Hippocampal formation (tissue), 2 donors: ENCODE results near the gene MEAK7.
A peak's percentile ranks its signal among the peaks of the same experiment; 100 is the strongest.

ENCODE experiments used
- DNase-seq, 2 donors: peaks; one replicate each; lab custom pipeline; 2025; lab: John Stamatoyannopoulos, UW

Gene MEAK7

GRCh38 chr16:84511831-84512230 lies 7.4 kb upstream of the MEAK7 start:
- DNase-seq = no peak

GRCh38 chr16:84511180-84511800 lies 6.8 kb upstream of the MEAK7 start:
- peak; percentile 65 to 78 for DNase-seq

DNA sequence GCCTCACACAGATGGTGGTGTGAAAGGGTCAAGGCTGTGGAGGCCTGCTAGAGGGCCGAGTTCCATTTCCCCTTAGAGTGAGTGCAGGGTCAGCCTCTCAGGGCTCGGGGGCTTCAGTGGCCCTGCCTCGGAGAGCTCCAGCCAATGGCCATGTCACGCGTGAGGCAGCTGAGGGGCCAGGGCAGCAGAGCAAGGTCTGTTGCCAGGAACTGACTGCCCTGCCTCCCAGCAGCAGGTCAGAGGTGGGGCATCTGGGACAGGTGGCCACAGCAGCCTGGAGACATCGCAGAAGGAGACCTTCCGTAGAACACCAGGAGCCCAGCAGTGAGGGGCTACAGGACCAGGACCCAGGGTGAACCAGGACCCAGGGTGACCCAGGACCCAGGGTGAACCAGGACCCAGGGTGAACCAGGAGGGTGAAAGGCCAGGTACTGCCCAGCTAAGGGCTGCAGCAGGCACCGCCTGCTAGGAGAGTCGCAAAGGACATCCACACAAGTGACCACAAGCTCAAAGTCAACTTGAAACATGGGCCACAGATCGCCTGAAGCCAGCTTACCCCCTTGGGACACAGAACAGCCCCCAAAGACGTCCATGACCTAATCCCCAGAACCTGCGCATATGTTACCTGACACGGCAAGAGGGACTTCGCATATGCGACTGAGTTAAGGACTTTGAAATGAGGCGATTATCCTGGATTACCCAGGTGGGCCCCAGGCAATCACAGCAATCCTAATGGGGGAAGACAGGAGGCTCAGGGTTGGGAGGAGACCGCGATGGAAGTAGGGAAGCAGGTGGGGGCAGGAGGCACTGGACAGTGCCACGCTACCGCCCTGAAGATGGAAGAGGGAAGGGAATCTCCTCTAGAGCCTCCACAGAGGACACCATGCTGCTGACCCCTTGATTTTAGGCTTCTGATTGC lies 4.8 kb upstream of the MEAK7 start:
- no peak for DNase-seq

GRCh38 chr16:84508502-84508901 lies 4.0 kb upstream of the MEAK7 start:
- DNase-seq = no peak

DNA sequence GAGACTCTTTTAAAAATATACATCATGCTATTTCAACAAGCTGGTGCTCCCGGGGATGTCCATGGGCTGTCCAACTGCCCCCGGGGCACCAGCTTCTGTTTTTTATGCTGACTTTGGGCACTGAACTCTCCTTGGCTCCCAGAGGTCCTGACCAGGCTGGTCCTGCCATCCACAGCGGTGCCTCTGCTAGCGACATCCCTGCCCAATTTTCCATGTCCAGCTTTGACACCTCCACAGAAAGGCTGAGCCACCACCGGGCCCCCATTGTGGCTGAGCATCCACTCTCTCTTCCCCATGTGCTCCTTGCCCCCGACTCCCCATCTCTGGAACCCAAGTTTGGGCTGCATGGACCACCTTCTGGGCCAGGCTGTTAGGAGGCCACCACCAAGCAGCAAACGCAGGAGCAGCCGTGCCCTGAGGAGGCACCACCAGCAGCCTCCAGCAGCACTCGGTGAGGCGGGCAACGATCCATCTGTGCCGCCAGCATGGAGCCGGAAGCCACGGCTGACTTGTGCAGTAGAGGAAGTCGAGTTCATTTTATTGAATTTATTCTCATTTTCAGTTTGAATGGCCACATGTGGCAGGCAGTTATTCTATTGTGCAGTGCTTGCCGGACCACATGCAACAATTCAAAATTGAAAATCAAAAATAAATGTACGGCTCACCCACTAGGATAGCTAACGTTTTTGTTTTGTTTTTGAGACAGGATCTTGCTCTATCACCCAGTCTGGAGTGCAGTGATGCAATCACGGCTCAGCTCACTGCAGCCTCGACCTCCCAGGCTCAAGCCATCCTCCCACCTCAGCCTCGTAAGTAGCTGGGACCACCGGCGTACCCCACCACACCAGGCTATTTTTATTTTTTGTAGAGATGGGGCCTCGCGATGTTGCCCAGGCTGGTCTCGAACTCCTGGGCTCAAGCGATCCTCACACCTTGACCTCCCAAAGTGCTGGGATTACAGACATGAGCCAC lies 2.8 kb upstream of the MEAK7 start:
- no peak for DNase-seq

- no peak for DNase-seq
These were observed 1.1 kb upstream of the MEAK7 start for GRCh38 chr16:84505249-84506187.

GRCh38 chr16:84503751-84504395 lies 586 bp downstream of the MEAK7 start:
- no peak for DNase-seq

DNA sequence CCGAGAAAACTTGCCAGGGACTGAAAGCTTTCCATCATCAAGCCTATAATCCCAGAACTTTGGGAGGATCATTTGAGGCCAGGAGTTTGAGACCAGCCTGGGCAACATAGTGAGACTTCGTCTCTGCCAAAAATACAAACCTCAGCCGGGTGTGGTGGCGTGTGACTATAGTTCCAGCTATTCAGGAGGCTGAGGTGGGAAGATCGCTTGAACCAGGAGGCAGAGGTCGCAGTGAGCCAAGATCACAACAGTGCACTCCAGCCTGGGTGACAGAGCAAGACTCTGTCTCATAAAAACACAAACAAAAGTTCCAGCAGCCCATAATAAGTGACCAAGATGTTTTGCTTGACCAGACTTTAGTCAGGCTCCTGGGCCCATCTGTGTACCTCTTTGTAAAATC lies 1.9 kb downstream of the MEAK7 start:
- no peak for DNase-seq

GRCh38 chr16:84502075-84502474 lies 2.4 kb downstream of the MEAK7 start:
- DNase-seq = no peak

GRCh38 chr16:84501077-84501735 lies 3.3 kb downstream of the MEAK7 start:
- DNase-seq = no peak

DNA sequence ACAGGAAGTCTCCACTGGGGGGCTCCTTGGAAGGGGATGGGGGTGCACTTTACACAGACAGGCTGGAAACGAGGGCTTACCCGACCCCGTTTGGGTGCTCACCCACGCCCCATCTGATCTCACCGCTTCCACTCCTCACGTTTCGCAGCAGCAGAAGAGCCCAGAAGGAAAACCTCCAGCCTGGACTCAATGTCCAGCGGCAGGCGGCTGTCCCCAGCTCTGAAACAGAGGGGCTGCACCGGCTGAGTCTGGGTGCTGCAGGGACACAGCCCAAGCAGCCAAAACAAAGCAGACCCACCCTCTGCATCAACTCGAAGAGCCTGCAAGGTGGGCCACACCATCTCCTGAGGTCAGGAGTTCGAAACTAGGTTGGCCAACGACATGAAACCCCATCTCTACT lies 3.9 kb downstream of the MEAK7 start:
- DNase-seq = no peak

- no peak for DNase-seq
These were observed 4.8 kb downstream of the MEAK7 start for GRCh38 chr16:84499638-84500037.

DNA sequence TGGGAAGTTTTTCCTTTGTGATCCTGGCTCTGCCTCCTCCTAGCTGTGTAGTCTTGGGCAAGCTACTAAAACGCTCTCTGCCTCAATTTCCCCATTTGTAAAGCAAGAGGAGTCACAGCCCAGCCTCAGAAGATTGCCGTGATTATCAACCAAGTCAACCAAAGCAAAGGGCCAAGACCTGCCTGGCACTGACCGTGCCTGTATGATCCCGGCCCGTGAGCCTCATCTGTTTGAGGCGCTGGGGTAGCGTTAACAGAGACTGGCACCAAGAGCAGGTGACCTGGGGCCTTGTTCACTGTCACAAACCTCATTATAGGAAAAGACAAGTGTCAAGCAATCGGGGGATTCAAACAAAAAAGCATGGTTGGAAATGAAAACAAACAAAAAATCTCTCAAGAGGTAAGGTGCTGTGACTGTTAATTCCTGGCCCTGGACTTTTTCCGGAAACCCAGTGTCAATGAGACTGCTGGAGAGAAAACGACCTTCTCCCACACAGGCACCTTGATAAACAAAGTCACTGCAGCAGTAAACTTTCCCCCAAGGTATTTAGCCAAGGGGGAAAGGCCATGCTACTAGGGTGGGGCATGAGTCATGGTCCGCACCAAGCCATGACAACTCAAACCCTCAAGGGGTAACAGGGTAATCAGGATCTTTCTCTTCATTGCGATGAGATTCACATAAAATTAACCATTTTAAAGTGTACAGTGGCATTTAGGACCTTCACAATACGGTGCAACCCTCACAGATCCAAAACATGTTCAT lies 5.4 kb downstream of the MEAK7 start:
- no peak for DNase-seq

DNA sequence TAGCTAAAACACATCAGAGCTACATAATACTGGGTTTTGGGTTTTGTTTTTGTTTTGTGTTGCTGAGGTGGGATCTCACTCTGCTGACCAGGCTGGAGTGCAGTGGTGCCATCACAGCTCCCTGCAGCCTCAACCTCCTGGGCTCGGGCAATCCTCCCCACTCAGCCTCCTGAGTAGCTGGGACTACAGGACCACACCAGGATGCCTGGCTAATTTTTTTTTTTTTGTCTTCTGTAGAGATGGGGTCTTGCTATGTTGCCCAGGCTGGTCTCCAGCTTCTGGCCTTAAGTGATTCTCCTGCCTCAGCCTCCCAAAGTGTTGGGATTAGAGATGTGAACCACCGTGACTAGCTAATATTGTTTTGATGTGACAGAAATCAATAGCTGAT lies 6.2 kb downstream of the MEAK7 start:
- no peak for DNase-seq

DNA sequence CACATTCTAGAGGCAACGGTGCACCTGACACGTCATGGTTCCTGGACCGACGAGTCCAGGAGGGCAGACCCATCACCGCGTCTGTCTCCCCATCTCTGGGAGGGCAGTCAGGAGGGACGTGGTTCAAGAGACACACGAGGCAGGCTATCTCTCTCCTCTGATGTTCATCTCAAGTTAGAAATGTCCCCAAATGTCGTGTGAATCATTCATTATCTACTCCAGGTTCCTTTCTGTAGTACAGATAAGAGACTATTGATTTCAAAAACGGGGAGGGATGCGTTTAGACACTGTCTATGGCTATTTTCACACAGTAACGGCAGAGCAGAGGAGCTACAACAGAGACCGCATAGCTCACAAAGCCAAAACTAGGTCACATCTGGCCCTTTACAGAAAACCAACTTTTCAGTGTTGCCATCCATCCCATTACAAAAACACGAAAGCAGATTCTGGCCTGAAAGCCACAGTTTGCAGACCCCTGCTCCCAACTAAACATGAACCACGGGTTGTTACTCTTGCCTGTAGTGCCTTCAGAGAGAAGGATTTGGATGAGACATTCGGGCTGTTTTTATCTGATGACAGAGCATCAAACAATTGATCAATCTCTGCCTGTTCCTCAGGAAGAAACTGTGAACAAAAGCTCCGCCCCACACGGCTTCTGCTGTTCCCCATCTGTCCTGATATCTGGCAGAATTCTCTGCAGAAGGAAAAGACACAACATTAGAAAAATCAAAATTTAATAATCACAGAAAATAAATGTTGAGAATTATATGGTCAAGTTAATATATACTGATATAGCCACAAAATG lies 6.8 kb downstream of the MEAK7 start:
- no peak for DNase-seq

DNA sequence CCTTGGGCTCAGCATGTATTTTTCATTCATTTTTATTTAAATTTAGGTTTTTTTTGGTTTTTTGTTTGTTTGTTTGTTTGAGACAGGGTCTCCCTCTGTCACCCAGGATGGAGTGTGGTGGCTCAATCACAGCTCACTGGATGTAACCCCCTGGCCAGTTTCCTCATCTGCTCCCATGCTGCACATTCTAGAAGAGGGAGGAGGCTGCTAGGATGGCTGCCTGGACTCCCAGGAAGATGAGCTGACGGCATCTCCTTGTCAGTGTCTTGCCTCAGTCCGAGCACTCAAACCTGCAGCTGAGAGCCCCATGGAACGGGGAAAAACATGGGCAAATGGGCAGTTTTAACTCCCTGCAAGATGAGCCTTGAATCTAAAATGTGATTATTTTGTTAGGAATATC lies 7.5 kb downstream of the MEAK7 start:
- no peak for DNase-seq

DNA sequence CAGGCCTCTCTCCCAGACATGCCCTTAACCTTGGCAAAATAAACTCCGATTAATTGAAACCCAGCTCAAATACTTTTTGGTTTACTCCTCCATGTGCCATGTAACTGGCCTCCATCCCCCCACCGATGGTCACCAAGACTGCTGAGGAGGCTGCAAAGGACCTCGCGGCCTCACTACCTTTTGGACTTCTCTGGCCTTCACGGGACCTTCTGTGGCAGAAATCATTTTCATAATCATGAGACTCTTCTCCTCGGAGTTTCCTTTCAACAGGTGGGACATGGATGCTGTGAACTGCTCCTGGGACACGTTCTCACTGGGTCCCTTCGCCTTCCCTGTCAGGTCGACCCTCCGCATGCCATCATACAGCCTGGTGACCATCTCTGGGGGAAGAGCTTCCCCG lies 9.0 kb downstream of the MEAK7 start:
- no peak for DNase-seq

GRCh38 chr16:84489131-84489530 lies 15.3 kb downstream of the MEAK7 start:
- no peak for DNase-seq

DNA sequence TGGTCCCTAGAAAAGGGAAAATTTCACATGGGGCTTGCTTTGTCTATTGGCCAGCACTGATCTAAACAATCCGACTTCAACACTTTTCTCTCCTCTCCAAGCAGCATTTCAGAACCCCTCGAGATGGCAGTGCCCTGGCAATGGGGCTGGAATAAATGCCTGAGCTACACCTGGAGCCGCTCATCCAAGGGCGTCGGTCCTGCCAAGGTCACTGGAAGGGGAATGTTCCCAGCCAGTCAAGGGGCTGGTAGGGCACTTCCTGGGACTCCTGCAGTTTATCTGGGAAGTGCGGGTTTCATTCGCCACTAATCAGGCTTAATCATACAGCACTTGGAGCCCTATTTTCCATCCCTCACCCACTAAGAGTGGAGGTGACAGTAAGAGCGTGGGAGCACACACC lies 17.1 kb downstream of the MEAK7 start:
- DNase-seq = no peak
